H9 (cell line): ENCODE results near the gene PIAS1. TPM values are rescaled to one million over a fixed set of nuclear protein-coding genes. Genes with fewer than 3 reads are reported as not detected.
A peak's percentile ranks its signal among the peaks of the same experiment; 100 is the strongest.

Source experiments
- DNase-seq: peaks from one replicate; pipeline ENCODE4 v3.0.0-alpha.2; 2017
- H2AFZ ChIP-seq: one replicate; pipeline ENCODE4 v1.6.1; 2013; ENCODE audit warnings: mild to moderate bottlenecking, low read length, control low read depth, moderate library complexity
- H2AK5ac ChIP-seq: 2 replicates; pipeline ENCODE4 v1.6.1; 2013; ENCODE audit warnings: low read length, control low read depth, mixed read lengths; ENCODE audit not compliant: insufficient read length
- H2BK120ac ChIP-seq: one replicate; pipeline ENCODE4 v1.6.1; 2013; ENCODE audit warnings: low read depth, mild to moderate bottlenecking, low read length, control low read depth, inconsistent platforms; ENCODE audit not compliant: poor library complexity, severe bottlenecking
- H2BK12ac ChIP-seq: 2 replicates; pipeline ENCODE4 v1.6.1; 2013; ENCODE audit warnings: low read length, control low read depth, mixed read lengths, low read depth; ENCODE audit not compliant: insufficient read length
- H2BK15ac ChIP-seq: 2 replicates; pipeline ENCODE4 v1.6.1; 2013; ENCODE audit warnings: low read depth, low read length, control low read depth
- H2BK20ac ChIP-seq: one replicate; pipeline ENCODE4 v1.6.1; 2013; ENCODE audit warnings: low read depth, mild to moderate bottlenecking, low read length, control low read depth, inconsistent platforms; ENCODE audit not compliant: poor library complexity, severe bottlenecking
- H2BK5ac ChIP-seq: 2 replicates; pipeline ENCODE4 v1.6.1; 2013; ENCODE audit warnings: low read length, control low read depth, mixed read lengths; ENCODE audit not compliant: insufficient read length
- H3K14ac ChIP-seq: 2 replicates; pipeline ENCODE4 v1.6.1; 2013; ENCODE audit warnings: low read length, control low read depth; ENCODE audit not compliant: insufficient read depth
- H3K18ac ChIP-seq: 2 replicates; pipeline ENCODE4 v1.6.1; 2013; ENCODE audit warnings: low read depth, mild to moderate bottlenecking, mixed read lengths, low read length, control low read depth; ENCODE audit not compliant: insufficient read length
- H3K23ac ChIP-seq: 2 replicates; pipeline ENCODE4 v1.6.1; 2013; ENCODE audit warnings: low read length, control low read depth, mixed read lengths, low read depth; ENCODE audit not compliant: insufficient read length
- H3K23me2 ChIP-seq: 2 replicates; pipeline ENCODE4 v1.6.1; 2013; ENCODE audit warnings: low read depth, mild to moderate bottlenecking, mixed read lengths, low read length, control low read depth; ENCODE audit not compliant: insufficient read length, poor library complexity, severe bottlenecking
- H3K27ac ChIP-seq: 2 replicates; pipeline ENCODE4 v1.5.1; 2013; ENCODE audit warnings: low read length, control low read depth, mixed read lengths, low read depth; ENCODE audit not compliant: insufficient read length
- H3K27me3 ChIP-seq: 2 replicates; pipeline ENCODE4 v1.6.1; 2013; ENCODE audit warnings: low read length, control low read depth, inconsistent platforms; ENCODE audit not compliant: insufficient read depth
- H3K4ac ChIP-seq: 2 replicates; pipeline ENCODE4 v1.6.1; 2013; ENCODE audit warnings: low read depth, mild to moderate bottlenecking, control low read depth, inconsistent platforms, low read length, moderate library complexity
- H3K4me1 ChIP-seq: 2 replicates; pipeline ENCODE4 v1.6.1; 2013; ENCODE audit warnings: low read length, control low read depth, inconsistent platforms; ENCODE audit not compliant: insufficient read depth
- H3K4me2 ChIP-seq: 2 replicates; pipeline ENCODE4 v1.6.1; 2013; ENCODE audit warnings: low read length, control low read depth, mixed read lengths; ENCODE audit not compliant: insufficient read length, insufficient read depth
- H3K56ac ChIP-seq: 2 replicates; pipeline ENCODE4 v1.6.1; 2013; ENCODE audit warnings: low read depth, mild to moderate bottlenecking, mixed read lengths, low read length, control low read depth; ENCODE audit not compliant: insufficient read length
- H3K79me1 ChIP-seq: 2 replicates; pipeline ENCODE4 v1.6.1; 2013; ENCODE audit warnings: low read depth, mild to moderate bottlenecking, moderate library complexity, low read length, control low read depth, inconsistent platforms; ENCODE audit not compliant: insufficient read depth, poor library complexity, severe bottlenecking
- H3K79me2 ChIP-seq: 2 replicates; pipeline ENCODE4 v1.6.1; 2013; ENCODE audit warnings: low read length, control low read depth, inconsistent platforms; ENCODE audit not compliant: insufficient read depth
- H3K9ac ChIP-seq: 2 replicates; pipeline ENCODE4 v1.6.1; 2013; ENCODE audit warnings: low read length, control low read depth, mixed read lengths; ENCODE audit not compliant: insufficient read length; ENCODE audit errors: extremely low read depth
- H3K9me3 ChIP-seq: one replicate; pipeline ENCODE4 v1.6.1; 2013; ENCODE audit warnings: low read depth, low read length, inconsistent platforms; ENCODE audit not compliant: control insufficient read depth
- H3T11ph ChIP-seq: one replicate; pipeline ENCODE4 v1.6.1; 2013; ENCODE audit warnings: mild to moderate bottlenecking, low read length, control low read depth, inconsistent platforms
- H4K20me1 ChIP-seq: one replicate; pipeline ENCODE4 v1.6.1; 2013; ENCODE audit not compliant: control insufficient read depth, insufficient read length, insufficient read depth
- H4K5ac ChIP-seq: 2 replicates; pipeline ENCODE4 v1.6.1; 2013; ENCODE audit warnings: low read depth, mild to moderate bottlenecking, mixed read lengths, low read length, control low read depth; ENCODE audit not compliant: insufficient read length
- H4K8ac ChIP-seq: replicated peaks from 2 replicates; pipeline ENCODE4 v1.6.1; 2013; ENCODE audit warnings: low read length, control low read depth, mixed read lengths, low read depth; ENCODE audit not compliant: insufficient read length
- H4K91ac ChIP-seq: 2 replicates; pipeline ENCODE4 v1.6.1; 2013; ENCODE audit warnings: low read depth, mild to moderate bottlenecking, moderate library complexity, mixed read lengths, low read length, control low read depth; ENCODE audit not compliant: insufficient read length
- H3K27ac Mint-ChIP-seq, 3 experiments: 2 replicates in 2 of 3; 3 replicates in 1 of 3; pipeline ENCODE4 v1.8.0; 2020 to 2021; ENCODE audit warnings: mixed read lengths in 3 of 3, mild to moderate bottlenecking in 1 of 3, moderate library complexity in 1 of 3
- H3K27me3 Mint-ChIP-seq: 2 replicates; pipeline ENCODE4 v1.8.0; 2021; ENCODE audit warnings: low read depth, mild to moderate bottlenecking, moderate library complexity, mixed read lengths
- H3K36me3 Mint-ChIP-seq, 3 experiments: 2 replicates in 2 of 3; 3 replicates in 1 of 3; pipeline ENCODE4 v1.8.0; 2020 to 2021; ENCODE audit warnings: low read depth in 3 of 3, mixed read lengths in 3 of 3; ENCODE audit not compliant: insufficient read depth in 1 of 3
- H3K4me1 Mint-ChIP-seq, 2 experiments: 2 replicates each; pipeline ENCODE4 v1.8.0; 2020; ENCODE audit warnings: mixed read lengths in 2 of 2
- H3K4me3 Mint-ChIP-seq, 2 experiments: 2 replicates in 1 of 2; 3 replicates in 1 of 2; pipeline ENCODE4 v1.8.0; 2020 to 2021; ENCODE audit warnings: mild to moderate bottlenecking in 2 of 2, mixed read lengths in 2 of 2, moderate library complexity in 1 of 2
- H3K9me3 Mint-ChIP-seq, 2 experiments: 2 replicates in 1 of 2; 3 replicates in 1 of 2; pipeline ENCODE4 v1.8.0; 2020; ENCODE audit warnings: mild to moderate bottlenecking in 2 of 2, mixed read lengths in 2 of 2, moderate library complexity in 1 of 2
- CTCF ChIP-seq: fragments of 200-600 bp; sonication (generic); conservative IDR thresholded peaks from 3 replicates; pipeline ENCODE4 v1.8.0; 2021; ENCODE audit warnings: antibody characterized with exemption, mild to moderate bottlenecking
- WGBS: extraction: QIAGEN DNeasy Blood & Tissue Kit; methylation state at CpG from one replicate; pipeline ENCODE4 v1.1.7; 2013; ENCODE audit warnings: missing lambda C conversion rate, low lambda C conversion rate, mixed read lengths; ENCODE audit not compliant: insufficient read length; ENCODE audit errors: extremely low coverage; 5-methylcytosine and 5-hydroxymethylcytosine counted together
- total RNA-seq: library from RNA; stranded (reverse); gene quantifications from 2 replicates; pipeline ENCODE4 v1.2.1, GENCODE V29; 2021

PIAS1 gene
- total RNA-seq, 1 experiment from 2014 or later = 31.1 TPM

DNA sequence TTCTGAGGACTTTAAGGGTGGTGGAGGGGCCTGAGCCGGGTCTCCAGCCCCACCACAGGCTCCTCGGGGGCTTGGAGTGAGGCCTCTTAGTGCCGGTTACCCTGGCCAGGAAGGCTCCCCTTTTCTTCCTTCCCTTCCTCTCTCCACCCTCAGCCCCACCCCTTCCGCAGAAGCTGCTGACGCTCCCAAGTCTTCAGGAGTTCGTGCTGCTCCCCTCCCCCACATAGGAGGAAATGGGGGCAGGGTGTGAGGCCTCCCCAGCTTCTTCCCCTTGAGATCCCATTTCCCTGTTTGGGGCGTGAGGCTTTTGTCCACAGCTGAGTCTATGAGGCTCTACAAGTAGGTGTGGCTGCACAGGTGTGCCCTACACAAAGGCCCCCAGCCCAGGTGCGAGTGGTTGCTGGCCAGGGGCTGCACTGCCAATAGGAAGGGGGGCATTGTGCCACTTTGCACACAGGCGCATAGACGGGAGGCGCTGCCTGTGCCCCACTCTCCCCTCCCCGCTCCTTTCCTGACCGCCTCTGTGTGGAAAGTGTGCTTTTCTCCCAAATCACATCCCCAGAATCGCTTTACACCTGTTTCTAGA, 151.9 kb downstream of the PIAS1 start:
- Mint-ChIP-seq H3K27me3 (no peaks in the 10 kb centered on the region; the same call in 1 of the 2 replicates), H3K9me3 (no peaks in the 10 kb centered on the region), H3K4me1 (peaks cover 34 to 45% of the 10 kb centered on the region in 2 experiments), H3K27ac (peak overlapping the region; percentile 82 to 95 (median 94); a peak in 6 of 7 replicates), H3K4me3 (peak overlapping the region in 1 of 2 experiments; percentile 25; a peak in 1 of 5 replicates), H3K36me3 (peaks cover 5 to 12% (median 8%) of the 10 kb centered on the region in 3 experiments; a peak in 4 of 7 replicates)
- WGBS = no CpG with 5 or more reads among the region's 14 CpGs
- Histone ChIP-seq H3K4me1 (peaks cover 11% of the 10 kb centered on the region), H3T11ph (no peak overlapping the region), H2BK12ac (no peak overlapping the region), H3K23me2 (no peaks in the 10 kb centered on the region), H3K27ac (no peak overlapping the region), H3K79me2 (no peaks in the 10 kb centered on the region), H3K4ac (no peak overlapping the region), H3K4me2 (no peak overlapping the region), H4K5ac (no peak overlapping the region), H2BK20ac (no peak overlapping the region), H3K18ac (no peak overlapping the region), H4K91ac (no peak overlapping the region), H3K79me1 (peaks cover 4% of the 10 kb centered on the region), H3K56ac (no peak overlapping the region), H3K27me3 (no peaks in the 10 kb centered on the region), H3K23ac (no peak overlapping the region), H2BK15ac (no peak overlapping the region), H2BK120ac (no peak overlapping the region), H4K8ac (no peak overlapping the region), H2BK5ac (no peak overlapping the region), H3K14ac (peak overlapping the region; percentile 45; the same call in 1 of the 2 replicates), H3K9me3 (no peaks in the 10 kb centered on the region), H3K9ac (no peak overlapping the region), H2AK5ac (no peak overlapping the region), H4K20me1 (no peaks in the 10 kb centered on the region), H2AFZ (no peak overlapping the region)
- DNase-seq = peak; percentile 66
- TF ChIP-seq CTCF = no peak
